B cell (primary cell): ENCODE data around the gene CST9L.

Experiments
- CTCF ChIP-seq: fragments of 200-600 bp; IDR thresholded peaks from one replicate; pipeline ENCODE4 v1.8.0; 2022; ENCODE audit warnings: antibody characterized with exemption, mild to moderate bottlenecking
- EZH2 ChIP-seq: IDR thresholded peaks from 2 replicates; pipeline ENCODE4 v1.6.1; 2012; ENCODE audit warnings: borderline replicate concordance, low read depth, mild to moderate bottlenecking, moderate library complexity, low read length; ENCODE audit not compliant: insufficient read depth, poor library complexity, severe bottlenecking

DNA sequence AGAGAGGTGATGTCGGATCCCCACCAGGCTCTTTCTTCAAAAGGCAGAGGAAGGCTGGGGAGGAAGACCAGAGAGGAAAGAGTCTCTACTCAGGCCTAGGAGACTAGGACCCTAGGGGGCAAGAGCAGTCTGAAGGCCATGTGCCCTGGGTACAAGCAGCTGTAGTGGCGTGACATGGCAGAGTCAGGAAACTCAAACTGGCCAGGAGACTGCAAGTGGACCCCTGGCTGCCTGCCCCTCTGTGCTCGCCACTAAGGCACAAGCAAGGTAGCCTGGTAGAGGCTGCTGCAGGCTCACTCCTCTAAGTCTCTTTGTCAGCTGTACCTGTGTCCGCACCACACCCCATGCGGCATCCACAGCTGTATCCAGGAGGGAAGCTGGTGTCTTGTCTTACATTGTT, 19.9 kb downstream of the CST9L start:
- TF ChIP-seq EZH2 (no peak), CTCF (no peak)
